DMS53 (cell line): Measurements from ENCODE around the gene ANKRD33B.
"Not testable (repeated sequence)": the region's sequence is repeated elsewhere in the genome, so short reads cannot be mapped to it uniquely, and the experiment has no call there.

Source experiments
- DNase-seq: peaks from one replicate; lab custom pipeline; 2025; lab: John Stamatoyannopoulos, UW

ANKRD33B gene

DNA sequence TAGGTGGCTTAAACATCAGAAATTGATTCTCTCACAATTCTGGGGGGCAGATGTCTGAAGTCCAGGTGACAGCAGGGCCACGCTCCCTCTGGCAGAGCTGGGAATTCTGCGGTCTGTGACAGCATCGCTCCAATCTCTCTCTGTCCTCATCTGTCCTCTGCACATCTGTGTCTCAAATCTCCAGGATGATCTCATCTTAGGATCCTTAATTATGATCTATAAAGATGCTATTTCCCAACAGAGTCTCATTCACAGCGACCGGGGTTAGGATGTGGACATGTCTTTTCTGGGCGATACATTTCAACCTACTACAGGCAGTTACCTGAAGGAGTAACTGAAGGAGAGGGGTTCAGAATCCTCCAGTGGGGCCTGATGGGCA lies 31.4 kb downstream of the ANKRD33B start:
- no peak for DNase-seq

DNA sequence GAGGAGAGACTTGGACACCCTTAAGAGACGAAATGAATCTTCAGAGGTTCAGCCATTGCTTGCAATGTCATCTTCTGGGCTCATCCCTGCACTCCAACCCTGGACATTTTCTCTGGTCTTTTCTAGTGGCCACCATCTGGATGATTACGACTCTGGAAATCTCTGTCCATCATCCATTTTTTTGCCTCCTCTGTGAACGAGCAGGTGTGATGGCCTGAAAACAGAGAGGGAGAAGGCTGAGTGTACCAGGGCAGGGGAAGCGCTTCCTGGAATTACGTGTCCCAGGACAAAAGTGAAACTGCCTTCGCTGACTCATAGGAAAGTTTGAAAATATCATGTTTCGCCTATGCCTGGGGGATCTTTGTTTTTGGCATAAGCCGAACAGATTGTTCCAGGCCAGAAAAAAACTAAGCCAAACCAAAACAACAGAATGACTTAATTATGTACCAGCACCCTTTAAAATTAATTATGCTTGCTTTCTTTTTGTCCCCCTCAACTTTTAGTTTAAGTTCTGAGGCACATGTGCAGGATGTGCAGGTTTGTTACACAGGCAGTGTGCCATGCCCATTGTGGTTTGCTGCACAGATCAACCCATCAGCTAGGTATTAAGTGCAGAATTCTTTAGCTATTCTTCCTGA lies 31.9 kb downstream of the ANKRD33B start:
- peak; percentile 90 for DNase-seq

DNA sequence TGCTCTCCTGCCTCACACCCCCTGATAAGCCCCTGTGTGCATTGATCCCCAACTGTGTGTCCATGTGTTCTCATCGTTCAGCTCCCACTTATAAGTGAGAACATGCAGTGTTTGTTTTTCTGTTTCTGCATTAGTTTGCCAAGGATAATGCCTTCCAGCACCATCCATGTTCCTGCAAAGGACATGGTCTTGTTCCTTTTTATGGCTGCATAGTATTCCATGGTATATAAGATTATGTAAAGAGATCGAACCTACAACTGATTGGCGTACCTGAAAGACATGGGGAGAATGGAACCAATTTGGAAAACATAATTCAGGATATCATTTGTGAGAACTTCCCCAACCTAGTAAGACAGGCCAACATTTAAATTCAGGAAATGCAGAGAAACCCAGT lies 32.4 kb downstream of the ANKRD33B start:
- DNase-seq = no peak

DNA sequence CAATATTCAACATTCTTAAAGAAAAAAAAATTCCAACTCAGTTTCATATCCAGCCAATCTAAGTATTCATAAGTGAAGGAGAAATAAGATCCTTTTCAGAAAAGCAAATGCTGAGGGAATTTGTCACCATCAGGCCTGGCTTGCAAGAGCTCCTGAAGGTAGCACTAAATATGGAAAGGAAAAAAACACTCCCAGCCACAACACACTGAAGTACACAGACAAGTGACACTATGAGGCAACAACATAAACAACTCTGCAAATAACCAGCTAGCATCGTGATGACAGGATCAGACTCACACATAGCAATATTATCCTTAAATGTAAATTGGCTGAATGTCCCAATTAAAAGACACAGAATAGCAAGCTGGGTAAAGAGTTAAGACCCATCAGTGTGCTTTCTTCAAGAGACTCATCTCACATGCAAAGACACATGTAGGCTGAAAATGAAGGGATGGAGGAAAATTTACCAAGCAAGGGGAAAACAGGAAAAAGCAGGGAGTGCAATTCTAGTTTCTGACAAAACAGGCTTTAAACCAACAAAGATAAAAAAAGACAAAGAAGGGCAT lies 33.1 kb downstream of the ANKRD33B start:
- DNase-seq = no peak

DNA sequence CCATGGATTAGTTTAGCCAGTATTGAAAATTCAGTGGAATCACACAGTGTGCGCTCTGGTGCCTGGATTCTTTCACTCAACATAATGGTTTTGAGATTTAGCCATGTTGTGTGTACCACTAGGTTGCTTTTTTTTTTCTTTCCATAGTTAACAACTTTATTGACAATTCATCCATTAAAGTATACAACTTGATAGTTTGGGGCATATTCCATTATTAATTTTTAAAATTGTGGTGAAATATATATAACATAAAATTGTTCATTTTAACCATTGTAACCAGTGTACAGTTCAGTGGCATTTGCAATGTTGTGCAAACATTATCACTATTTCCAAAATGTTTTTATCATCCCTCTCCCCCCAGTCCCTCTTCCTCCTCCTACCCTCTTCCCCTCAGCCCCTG lies 35.2 kb downstream of the ANKRD33B start:
- no peak for DNase-seq

DNA sequence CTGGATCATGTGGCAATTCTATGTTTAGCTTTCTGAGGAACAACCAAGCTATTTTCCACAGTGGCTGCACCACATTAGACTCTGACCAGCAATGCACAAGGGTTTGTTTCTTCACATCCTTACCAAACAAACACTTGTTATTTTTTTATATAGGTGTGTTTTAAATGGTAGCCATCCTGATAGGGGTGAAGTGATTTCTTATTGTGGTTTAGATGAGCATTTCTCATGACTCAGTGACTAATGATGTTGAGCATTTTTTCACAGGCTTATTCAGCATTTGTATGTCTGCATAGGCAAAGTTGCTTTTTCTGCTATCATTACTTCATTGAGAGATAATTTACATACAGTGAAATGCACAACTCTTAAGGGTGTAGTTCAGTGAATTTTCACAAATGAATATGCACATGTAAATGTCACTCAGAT lies 36.0 kb downstream of the ANKRD33B start:
- DNase-seq = no peak

DNA sequence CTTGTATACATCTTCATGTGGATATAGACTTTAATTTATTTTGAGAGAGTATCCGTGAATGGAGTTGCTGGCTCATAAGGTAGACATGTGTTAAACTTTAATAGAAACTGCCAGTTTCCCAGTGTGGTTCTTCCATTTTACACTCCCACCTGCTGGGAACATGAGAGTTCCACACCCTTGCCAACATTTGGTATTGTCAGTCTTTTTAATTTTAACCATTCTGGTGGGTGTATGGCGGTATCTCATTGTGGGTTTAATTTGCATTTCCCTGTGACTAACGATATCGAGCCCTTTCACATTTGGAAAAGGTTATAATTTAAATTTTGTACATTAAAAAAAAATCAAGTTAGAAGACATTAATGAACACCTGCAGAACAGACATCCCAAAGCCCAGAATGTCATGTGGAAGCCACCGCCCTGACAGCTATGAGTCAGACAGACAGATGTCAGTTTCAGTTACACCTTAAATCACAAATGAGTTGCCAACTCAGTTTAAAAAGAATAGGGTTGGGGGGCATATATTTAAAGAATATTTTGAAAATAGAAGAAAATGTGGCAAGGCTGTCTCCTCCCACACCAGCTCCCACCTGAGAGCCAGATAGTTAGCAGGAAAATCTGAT lies 36.9 kb downstream of the ANKRD33B start:
- DNase-seq = peak; percentile 64

DNA sequence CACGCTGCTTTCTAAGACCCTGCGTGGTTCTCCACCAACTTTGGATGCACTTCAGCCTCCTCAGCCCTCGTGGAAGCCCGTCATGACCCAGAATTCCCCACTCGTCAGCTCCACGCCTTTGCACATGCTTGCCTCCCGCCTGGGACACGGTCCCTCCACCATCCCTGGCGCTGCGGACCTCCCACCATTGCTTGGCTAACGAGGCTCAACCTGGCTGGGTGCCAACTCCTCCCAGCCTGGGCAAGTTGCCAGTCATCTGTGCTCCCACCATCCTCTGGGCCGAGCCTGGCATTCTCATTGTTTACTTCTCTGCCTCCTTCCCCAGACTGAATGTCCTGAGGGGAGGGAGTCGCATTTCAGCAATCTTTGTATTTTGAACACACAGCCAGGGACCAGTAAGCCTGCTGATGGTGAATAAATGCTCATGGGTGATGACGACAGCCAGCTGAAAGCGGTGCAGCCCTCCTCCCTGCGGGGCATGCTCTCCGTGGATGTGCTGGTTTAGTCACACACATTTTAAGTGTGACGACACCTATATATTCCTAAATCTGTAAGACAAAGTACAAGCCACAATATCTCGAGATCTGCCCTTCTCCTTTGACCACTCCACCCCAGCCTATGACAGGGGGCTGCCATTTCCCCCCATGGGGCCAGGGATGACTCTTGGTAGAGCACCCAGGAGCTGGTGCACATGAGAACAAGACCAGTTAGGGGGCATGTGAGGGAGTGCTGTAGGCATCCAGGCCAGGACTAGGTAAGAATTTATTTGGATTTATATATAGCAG lies 37.6 kb downstream of the ANKRD33B start:
- DNase-seq = peak; percentile 81

DNA sequence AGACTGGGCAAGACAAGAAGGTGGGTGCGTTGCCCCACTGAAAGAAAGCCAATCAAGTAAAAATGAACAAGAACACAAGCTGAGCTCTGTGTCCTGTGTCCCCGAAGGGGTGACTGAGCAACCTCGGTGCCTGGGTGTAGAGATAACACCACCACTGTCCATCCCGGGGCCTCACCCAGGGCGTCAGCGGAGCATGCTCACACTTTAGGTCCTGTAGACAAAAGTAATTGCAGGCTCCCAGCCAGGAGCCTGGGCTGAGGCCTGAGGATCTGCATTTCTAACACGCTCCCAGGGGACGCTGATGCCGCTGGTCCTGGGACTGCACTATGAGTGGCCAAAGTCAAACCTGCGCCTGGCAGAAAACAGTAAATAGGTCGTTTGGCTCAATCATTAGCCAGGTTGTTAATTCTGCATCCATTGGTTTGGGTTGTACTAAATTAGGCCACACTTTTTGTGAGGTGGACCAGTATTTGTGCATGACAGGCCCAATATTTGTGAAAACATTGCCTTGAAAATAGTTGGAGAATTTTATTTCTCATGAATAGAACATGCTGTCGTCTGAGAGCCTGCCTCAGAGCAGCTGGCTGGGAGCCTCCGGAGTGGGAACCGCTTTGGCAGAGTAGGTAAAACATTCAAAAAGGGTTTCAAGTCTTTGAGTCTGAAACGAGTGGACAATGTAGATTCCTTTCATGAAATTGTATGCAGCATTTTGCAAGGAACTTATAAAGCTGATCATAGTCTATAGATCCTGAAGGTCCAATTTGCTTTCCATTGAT lies 38.3 kb downstream of the ANKRD33B start:
- DNase-seq = no peak

DNA sequence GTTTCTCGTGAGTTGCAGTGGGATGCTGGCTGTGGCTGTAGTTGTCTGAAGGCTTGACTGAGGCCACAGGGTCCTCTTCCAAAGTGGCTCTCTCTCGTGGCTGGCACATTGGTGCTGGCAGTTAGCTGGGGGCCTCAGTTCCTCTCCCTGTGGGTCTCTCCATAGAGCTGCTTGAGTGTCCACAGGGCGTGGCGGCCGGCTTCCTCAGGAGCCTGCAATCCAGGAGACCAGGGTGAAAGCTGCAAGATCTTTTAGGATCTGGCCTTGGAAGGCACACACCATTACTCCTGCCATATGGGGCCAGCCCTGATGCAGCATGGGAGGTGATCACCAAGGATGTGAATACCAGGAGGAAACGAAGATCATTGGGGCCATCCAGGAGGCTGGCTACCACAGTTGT lies 41.1 kb downstream of the ANKRD33B start:
- DNase-seq = no peak

DNA sequence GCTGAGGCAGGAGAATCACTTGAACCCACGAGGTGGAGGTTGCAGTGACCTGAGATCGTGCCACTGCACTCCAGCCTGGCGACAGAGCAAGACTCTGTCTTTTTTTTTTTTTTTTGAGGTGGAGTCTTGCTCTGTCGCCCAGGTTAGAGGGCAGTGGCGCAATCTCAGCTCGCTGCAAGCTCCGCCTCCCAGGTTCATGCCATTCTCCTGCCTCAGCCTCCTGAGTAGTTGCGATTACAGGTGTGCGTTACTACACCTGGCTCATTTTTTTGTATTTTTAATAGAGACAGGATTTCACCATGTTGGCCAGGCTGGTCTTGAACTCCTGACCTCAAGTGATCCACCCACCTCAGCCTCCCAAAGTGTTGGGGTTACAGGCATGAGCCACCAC lies 42.8 kb downstream of the ANKRD33B start:
- DNase-seq = not testable (repeated sequence)

DNA sequence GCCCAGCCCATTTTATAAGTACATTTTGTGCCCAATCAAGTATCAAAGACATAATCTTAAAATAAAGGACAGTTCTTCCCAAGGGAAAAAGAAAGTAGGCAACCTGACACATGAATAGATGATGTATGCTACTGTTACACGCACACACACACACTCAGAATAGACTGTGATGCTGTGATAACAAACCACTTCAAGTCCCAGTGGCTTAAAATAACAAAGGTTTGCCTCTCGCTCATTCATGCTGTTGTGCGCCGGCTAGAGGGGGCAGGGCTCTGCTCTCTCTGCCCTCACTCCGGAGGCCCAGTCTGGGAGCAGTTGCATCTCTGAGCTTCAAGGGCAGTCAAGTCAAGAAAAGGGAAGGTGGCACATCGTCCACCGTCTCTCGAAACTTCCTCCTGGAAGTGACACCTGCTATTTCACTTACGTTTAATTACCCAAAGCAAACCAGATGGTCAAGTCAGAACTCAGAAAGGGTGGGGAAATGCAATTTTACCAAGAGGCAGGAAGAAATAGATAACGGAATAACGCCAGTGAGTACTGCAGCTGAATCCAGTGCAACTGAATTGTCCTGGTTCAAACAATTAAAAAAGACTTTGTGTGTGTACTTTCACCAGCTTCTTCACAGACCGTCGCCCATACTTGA lies 43.3 kb downstream of the ANKRD33B start:
- no peak for DNase-seq

DNA sequence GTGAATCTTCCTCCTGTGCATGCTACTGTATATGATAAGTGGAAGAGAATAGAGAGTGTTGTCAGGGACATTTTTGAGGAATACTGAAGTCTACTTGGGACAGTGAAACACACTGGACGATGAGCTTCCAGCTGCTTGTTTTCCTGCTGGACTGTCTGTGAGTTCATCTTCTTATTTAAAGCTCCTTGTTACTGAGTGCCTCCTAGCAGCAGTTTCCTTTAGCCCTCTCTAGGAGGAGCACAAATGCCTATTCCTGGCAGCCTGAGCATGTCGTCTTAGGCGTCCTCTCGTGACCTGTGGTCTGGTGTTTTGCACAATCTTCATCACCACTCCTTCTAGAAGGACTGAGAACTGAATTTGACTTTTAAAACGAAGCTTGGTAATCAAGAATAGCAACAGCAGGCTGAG lies 43.8 kb downstream of the ANKRD33B start:
- no peak for DNase-seq

DNA sequence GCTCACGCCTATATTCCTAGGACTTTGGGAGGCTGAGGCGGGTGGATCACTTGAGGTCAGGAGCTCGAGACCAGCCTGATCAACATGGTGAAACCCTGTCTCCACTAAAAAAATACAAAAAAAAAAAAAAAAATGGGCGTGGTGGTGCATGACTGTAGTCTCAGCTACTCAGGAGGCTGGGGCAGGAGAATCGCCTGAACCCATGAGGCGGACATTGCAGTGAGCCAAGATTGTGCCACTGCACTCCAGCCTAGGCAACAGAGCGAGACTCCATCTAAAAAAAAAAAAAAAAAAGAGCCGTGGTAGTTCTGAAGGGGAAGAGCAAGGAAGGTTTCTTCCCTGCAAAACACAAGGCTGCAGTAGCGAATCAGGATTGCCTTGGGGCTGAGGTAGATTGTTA lies 44.2 kb downstream of the ANKRD33B start:
- DNase-seq = not testable (repeated sequence)

DNA sequence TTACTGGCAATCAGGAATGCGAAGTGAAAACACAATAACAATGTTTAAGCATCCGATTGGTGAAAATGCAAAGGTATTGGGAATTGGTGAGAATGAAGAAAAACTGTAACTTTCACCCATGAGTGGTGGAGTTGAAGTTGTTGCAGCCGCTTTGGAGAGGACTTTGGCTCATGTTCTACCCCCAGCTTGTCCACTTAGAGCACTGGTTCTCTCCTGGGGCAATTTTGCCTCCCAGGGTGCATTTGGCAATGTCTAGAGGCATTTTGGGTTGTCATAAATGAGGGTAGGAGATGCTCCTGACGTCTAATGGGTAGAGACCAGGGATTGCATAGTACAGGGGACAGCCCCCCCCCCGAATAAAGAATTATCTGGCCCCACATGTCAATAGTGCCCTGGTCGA lies 46.2 kb downstream of the ANKRD33B start:
- DNase-seq = no peak

DNA sequence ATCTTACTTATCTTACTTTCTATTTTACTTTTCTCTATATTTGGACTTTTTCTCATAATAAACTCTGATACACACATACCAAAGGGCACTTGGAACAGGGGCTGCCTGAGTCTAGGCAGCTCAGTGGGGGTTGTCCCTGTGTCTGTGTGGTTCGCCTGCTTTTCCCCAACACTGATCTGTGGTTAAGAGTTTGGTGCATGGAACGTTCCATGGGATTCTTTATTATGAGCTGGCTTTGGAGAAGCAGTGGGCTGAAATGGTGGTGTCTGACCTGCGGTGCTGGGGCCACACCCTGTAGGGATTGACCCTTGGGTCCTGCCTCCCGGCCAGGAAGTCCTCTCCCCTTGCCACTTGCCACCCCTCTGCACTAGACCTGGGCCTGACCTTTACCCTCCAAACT lies 47.4 kb downstream of the ANKRD33B start:
- DNase-seq = no peak

DNA sequence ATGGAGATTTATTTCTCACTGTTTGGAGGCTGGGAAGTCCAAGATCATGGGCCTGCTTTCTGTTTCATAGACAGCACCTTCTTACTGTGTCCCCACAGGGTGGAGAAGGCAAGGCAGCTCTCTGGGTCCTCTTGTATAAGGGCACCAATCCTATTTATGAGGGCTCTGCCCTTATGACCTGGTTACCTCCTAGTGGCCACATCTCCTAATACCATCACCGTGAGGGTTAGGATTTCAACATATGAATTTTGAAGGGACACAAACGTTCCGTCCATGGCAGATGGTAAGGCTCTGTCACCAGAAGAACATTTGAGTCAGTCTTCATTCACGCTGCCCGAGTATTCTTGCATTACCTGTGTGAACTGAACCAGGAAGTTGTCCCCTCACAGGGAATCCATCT lies 48.4 kb downstream of the ANKRD33B start:
- no peak for DNase-seq

DNA sequence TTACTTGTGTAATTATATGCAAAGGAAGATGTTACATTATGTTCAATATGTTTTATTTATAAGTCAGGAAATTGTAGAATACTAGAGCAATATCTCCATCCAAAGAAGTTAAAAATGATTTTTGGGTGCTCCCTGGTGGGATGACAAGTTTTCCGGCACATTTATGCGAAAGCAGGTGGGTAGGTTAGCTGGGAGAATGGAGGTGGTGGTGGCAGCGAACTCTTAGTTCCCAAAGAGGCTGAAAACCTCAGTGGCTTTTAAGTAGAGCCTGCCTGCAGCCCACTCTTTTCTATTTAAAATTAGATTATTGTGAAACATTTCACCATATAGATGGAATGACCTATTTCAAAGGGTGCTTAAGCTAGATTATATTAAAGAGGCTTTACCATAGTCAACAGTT lies 51.8 kb downstream of the ANKRD33B start:
- no peak for DNase-seq

DNA sequence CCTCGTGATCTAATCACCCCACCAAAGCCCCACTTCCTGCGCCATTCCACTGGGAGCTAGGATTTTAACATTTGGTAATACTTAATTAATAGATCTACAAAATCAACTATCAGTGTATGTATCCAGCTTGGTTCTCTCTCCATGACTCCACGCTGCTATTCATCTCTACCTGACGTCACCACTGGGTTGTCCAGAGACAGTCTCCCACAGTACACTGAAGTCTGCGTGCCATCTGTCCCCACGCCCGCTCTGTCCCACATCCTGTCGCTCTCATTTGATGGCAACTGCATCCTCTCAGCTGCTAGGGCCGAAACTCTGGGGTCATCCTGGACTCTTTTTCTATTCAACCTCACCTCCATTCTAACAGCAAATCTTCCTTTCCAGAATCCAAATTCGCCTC lies 53.2 kb downstream of the ANKRD33B start:
- DNase-seq = no peak

DNA sequence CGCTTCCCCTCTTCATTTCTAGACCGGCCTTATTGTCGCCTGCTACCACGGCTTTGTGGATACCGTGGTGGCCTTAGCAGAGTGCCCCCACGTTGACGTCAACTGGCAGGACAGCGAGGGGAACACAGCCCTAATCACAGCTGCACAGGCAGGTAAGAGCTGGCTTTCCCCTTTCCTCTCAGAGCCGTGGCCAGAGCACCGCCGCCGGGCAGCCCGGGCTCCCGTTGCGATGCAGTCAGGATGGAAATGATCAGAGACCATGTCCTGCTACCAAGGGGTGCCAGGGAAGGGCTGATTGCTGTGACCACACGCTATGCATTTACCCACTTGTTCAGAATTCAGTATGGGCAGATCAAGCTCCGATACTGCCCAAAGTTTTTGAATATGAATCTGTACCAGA lies 54.4 kb downstream of the ANKRD33B start:
- DNase-seq = no peak

DNA sequence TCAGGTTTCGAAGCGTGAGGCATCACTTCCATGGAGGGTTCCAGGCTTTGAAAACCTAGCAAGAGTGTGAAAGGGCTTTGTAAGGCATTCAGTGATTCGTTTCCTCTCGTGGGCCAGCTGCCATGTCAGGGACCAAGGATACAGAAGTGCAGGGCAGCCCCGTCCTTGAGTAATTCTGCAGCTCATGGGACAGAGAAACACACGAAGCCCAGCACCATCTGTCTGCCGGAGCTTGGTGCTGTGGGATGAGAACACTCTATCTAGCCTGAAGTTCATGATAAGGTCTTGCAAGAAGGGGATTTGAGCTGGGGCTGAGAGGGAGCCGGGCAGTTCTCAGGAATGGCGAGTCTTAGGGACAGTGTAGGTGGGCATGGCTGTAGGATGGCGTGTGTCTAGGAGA lies 55.8 kb downstream of the ANKRD33B start:
- no peak for DNase-seq

DNA sequence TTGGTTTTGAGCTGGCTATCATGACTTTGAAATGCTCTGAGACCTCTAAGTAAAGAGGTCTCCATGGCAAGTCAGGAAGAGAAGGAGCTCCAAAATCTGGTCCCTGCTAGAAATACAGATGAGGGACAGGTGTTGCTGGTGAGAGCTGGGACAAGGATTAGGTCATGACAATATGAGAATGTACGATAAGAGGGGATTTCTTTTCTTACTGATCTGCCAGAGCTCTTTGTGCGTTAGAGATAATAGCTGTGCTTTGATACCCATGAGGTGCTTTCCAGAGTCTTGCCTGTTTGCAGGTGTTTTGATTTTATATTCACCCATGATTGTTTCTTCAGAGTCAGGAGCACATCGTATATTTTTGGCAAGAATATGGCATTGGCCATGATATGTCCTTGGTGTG lies 56.5 kb downstream of the ANKRD33B start:
- no peak for DNase-seq
